Stimulated activated CD4-positive, alpha-beta T cell treated with anti-CD3 and anti-CD28 coated beads, Interleukin-15, amount 100 ng/mL, for 1 hour (primary cell): Measurements from ENCODE around the gene MEF2A.

Source experiments
- DNase-seq, 2 donors: peaks; one replicate each; pipeline ENCODE4 v3.0.0-alpha.2; 2020; ENCODE audit warnings: low read depth in 1 of 2, low spot score in 1 of 2

The MEF2A gene

DNA sequence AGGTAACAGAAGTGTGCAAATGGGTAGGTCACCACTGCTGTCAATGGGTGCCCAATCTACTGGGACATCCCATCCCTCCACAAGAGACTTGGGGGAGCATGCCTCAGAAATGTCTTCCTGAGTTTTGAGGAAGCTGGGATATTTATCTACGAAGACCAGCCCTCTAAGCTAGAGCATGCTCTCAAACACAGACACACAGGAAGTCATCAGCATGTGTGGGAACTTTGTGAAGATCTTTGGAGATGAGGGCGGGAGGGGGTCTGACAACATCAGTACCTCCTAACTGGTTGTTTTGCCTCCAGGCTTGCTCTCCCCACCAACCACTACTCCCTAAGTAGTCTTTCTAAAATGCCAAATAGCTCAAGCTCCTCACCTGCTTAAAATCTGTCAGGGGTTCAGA, 3.5 kb upstream of the MEF2A start:
- no peak for DNase-seq

DNA sequence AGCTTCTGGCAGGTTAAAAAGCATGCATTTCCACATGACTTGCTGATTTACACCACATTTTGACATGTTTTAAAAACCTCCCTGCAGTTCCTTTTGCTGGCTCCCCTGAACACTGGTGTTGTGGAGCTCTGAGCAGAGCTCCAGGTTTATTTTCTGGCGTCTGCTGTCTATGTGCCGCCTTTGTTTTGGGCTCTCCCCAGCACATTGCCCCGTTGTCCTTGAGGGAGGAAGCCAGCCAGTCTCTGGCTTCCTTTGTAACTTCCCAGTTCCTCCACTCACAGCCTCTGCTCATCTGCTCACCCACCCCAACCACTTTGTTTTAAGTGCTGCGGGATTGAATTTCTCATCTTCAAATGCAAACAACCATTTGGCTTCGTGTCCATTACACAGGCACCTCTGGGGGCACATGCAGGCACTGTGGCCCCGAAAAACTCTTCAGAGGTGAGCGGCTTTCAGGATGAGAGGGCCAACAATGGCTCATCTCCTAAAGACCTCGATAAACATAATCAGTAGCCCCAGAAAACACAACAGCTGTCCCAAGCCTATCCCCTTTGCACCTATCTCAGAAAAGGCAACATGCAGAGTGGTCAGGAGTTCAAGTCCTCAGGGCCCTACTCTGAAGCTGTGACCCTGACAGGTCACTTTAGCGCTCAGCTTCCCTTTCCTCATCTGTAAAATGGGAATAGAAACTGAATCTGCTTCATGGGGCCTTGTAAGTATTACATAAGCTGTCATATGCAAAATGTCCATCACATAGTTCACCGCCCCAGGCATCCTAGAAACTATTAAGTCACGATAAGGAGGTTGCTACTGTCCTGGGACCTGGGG, 1.3 kb upstream of the MEF2A start:
- DNase-seq: no peak

DNA sequence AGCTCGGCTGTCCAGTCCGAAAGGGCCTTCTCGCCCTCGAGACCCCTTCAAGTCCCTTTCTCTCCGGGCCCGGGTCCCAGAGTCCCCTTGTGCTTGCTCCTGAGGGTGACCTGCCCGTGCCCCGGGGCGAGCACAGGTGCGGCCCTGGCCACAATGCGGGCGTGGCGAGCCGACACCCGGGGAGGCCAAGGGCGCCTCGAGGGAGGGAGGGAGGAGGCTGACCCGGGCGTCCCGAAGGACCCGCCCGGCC, 810 bp upstream of the MEF2A start:
- DNase-seq: no peak

DNA sequence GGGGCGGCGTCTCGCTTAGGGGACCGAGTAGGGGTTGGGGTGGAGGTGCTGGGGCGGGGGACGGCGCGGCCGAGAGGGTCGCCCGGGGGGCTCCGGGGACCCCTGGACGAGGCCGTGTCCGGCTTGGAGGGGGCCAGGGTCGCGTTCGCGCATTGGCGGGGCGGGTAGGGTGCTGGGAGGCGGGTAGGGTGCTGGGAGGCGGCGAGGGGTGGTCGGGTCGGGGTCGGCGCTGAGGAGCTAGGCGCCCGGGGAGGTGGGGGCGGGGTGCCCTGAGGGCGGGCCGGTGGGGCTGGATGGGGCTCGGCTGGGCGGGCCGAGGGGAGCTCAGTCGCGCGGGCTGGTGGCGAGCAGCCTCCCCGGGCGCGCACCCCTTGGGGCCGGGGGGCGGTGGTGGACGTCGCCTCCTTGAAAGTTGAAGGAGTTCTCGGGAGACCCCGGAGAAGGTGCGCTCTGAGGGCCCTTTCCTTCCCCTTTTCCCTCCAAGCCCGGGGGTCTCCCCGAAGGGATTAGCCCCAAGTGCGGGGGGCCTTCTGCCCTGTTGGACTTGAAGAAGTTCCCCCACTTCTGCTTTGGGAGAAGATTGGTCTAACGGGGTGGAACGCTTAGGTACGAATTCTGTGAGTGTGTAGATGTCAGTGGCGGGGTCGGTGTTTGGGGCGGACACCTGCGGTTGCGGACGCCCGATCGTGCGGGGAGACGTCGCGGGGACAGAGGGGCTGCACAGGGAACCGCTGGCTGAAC, 543 bp downstream of the MEF2A start:
- no peak for DNase-seq

DNA sequence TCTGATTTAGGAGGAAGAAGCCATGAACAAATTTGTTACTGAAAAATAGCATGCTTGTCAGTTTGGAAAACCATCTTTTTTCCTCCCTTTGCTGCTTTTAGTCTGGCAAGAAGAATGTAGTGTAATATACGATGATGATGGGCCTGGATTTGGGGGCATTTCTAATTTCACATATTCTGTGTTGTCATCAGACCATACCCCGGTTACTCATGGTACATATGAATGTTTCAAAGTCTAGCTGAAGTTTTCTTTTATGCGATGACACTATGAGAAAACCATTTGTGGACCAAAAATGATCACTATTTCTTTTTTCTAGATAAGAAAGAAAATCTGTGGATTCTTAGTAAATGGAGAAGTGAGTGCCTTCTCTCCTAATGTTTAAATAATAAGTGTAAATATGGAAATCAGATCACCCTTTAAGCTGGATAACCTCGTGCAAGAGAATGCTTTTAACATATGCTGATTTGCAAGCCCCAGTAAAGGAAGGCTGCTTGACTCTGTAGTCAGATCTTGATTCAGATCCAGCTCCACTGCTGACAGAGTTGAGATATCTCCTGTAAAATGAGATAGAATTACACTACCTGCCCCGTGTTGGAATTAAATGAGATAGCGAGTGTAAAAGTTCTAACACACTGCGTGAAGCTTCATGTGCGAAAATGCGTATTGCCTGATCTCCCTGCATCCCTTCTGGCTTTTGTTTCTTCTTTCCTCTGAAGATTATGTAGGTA, 3.0 kb downstream of the MEF2A start:
- DNase-seq: no peak

DNA sequence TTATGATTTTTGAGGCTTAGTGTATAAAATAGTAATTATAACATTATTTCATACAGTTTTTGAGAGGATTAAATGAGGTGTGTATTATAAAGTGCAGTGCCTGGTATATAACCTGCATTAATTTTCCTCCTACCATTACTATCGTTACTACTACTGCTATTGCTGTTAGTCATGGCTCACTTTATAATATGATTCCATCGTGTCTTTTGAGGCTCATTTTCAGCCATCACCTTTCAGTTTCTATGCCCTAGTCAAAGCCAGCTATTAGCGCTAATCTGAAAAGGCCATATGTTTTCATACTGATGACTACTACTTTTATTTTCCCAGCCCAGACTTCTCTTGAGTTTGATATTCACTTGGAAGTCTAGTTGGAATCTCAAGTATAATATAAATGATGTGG, 5.5 kb downstream of the MEF2A start:
- no peak for DNase-seq

DNA sequence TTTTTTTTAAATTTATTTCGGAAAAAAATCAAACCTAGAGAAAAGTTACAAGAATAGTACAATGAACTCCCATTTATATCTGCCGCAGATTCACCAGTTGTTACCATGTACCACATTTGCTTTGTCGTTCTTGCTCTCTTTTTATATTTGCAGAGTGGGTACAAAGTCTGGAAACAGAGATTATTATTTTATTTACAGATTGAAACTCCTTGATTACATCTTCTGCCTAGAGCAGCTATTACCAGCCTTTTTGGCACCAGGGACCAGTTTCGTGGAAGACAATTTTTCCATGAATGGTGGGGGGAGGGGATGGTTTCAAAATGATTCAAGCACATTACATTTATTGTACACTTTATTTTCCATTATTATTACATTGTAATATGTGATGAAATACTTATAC, 8.3 kb downstream of the MEF2A start:
- no peak for DNase-seq

DNA sequence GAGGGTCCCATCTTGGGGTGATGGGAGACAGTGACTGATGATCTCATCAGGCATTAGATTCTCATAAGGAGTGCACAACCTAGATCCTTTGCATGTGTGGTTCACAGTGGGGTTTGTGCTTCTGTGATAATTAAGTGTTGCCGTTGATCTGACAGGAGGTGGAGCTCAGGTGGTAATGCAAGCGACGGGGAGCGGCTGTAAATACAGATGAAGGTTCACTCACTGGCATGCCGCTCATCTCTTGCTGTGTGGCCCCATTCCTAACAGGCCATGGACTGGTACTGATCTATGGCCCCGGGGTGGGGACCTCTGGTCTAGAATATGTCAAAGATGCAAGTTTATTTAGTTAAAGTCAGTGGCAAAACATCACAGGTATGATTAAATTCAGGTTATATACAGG, 8.7 kb downstream of the MEF2A start:
- DNase-seq: no peak

DNA sequence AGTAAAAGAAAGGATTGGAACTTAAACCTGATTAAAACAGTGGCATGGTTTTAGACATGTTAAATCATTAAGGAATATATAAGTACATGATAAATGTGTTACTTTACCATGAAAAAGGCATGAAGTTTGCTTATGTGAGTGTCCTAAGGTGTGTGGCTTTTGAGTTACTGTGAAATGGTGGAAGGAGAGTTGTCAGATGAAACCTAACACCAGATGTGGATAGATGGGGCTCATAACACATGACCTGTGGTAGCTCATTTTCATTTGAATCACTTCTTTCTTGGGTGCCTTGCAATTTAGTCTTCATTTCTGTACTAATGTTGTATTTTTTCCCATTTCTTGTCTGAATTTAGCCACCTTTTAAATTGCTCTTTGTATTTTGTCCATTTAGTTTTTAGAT, 13.0 kb downstream of the MEF2A start:
- DNase-seq: no peak

DNA sequence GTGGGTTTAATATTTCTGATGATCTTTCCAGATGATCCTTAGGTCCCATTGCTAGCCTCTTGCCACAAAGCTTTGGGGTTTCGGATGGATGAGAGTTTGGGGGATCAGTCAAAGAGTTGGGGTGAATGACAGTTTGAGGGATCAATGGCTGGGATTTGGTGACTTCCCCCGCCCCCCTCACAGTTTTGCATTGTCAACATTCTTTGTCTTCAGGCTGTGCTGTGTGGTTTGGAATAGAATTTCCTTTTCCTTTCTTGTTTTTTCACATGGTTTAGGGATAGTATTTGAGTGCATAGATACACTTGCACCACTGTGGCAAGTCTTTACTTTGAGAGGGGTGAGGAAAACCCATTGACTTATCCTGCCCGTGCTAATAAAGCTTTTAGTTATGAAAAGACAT, 14.3 kb downstream of the MEF2A start:
- no peak for DNase-seq

DNA sequence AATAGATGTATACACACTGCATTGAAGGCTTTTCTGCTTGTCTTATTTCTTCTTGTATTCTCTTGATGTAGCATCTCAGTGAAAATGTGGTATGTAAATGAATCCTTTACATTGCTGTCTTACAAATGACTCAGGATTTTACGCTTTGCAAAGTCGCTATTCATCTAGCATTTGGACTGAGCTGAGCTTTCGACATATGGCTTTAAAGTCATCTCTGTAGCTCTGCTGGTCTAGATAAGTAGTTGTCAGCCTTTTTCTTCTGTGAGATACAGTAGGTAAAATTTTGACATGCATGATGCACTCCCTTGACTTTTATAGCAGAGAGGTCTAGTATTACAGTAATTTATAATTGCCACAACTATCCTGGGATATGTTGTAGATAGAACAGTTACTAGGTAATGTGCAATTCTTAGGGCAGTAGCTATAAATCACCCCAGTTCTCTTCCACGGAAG, 16.8 kb downstream of the MEF2A start:
- DNase-seq: no peak

DNA sequence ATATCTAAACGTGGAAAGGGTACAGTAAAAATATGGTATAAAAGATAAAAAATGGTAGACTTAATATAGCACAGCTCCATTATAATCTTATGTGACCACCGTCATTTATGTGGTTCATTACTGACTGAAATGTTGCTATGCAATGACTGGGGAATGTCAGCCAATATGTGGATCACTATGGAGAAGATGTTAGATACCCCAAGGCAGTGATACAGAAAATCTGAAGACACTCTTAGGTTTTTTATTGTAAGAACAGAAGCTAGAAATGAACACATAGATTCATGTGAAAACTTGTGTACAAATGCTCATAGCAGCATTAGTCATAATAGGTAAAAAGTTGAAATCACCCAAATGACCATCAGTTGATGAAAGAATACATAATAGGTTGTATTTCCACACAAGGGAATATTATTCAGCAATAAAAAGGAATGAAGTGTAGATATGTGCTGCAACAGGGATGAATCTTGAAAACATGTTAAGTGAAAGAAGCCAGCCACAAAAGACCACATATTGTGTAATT, 18.4 kb downstream of the MEF2A start:
- no peak for DNase-seq

DNA sequence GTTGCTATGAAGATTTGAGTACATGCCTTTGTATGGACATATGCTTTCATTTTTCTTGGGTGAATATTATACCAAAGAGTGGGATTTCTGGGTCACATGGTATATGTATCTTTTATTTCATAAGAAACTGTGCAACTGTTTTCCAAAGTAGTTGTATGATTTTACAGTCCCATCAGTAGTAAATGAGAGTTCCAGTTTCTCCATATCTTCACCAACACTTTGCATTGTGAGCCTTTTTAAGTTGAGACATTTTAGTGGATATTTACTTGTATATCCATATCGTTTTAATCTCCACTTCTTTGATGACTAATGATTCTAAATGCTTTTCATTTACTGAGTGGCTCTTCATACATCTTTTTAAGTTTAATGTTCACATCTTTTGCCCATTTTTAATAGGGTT, 20.3 kb downstream of the MEF2A start:
- no peak for DNase-seq

DNA sequence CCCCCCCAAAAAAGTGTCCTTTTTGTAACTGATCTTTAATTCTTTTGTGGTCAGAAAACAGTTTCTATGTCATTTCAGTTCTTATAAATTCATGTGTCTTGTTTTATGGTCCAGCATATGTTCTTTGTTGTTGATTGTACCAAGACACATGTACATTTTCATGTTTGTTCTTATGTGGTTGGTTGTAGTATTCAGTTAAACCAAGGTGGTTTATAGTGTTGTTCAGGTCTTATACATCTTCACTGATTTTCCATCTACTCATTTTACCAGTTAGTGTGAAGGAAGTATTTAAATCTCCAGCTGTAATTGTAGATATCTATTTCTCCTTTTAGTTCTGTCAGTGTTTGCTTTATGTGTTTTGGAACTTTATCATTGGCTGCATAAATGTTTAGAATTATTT, 24.0 kb downstream of the MEF2A start:
- DNase-seq: no peak

DNA sequence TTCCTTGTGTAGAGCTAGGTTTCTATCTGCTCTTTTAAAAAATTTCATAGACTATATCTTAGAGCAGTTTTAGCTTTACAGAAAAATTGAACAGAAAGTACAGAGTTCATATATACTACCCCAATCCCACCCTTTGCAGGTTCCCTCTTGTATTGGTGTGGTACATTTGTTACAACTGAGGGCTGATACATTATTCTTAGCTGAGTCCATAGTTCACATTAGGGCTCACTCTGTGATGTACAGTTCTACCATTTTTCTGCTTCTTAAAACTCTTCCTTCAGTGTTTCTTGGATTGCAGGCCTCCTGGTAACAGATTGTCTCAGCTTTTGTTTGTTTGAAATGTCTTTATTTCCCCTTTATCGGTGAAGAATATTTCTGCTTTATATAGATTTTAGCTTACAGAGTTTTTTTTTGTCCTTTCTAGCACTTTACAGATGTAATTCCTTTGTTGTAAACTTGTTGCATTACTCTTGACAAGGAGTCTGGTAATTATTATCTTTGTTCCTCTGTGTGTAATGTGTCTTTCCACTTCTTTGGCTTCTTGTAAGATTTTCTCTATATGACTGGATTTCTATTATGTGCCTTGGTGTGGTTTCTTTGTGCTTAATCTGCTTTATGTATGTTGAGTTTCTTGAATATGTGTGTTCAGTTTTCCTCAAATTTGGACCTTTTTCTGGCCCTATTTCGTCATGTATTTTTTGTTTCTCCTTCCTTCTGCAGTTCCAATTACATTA, 25.3 kb downstream of the MEF2A start:
- DNase-seq: no peak

DNA sequence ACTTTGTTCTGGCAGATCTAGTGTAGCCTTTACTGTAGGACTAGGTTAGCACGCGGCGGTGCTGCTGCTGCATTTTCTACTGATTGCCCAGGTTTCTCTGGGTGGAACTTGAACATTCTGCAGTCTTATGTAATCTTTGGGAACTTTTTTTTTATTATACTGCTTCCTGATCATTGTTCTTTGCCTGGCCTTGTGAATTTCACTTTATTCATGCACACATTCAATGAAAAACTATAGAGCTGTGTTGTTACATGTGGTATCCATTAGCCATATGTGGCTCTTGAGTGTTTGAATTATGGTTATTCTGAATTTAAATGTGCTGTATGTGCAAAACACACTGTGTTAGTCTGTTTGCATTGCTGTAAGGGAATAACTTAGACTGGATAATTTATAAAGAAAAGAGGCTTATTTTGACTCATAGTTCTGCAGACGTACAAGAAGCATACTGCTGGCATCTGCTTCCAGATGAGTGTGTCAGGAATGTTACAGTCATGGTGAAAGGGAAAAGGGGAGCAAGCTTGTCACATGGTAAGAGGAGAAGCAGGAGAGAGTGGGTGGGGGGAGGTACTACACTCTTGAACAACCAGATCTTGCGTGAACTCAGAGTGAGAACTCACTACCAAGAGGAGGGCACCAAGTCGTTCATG, 26.5 kb downstream of the MEF2A start:
- no peak for DNase-seq

DNA sequence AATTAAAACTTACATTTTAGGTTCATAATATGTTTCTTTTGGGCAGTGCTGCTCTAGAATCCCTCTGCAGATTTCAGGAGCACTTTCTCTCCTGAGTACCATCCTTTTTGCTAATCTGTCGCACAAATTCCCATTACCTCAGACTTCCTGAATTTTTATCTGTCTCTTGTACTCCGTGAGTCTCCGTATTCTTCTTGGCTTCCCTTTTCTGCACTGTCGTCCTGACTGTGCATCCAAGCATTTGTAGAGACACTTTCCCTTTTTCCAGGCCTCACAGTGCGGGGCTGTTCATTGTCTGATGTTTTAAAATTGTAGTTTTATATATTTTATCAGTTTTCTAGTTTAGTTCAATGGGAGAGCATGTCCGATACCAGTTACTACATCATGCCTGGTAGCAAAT, 27.3 kb downstream of the MEF2A start:
- no peak for DNase-seq

DNA sequence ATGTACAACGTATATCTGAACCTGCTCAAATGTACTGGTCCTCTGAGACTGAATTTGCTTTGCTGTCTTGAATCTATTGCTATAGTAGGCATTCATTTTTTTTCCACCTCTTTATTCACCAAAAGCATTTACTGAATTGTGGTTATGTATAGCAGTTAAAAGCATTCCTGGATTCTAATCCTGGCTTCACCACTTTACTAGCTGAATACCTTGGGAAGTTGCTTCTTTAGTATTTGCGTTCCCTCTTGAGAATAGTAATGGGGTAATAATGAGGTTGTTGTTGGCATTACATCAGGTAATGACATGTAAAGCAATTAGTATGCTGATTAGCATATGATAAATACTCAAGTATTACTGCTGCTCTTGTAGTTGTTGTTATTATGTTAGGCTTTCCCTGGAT, 29.1 kb downstream of the MEF2A start:
- no peak for DNase-seq

DNA sequence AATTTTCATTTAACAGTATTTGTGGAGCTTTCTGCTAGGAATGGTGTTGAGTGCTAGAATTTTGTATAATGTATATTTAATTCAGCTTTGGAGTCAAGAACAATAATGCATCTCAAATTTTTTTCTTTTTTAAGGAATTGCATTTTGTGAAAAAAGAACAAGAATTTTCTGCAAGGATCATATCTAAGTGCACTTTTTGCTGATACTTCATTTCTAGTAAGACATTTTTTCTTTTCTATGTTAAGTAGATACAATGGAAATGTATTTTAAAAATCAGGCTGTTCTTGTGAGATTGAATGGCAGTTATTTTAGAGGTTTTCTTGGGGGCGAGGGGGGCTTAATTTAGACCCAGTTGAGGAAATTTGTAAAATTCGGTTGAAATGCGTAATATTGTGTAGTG, 32.5 kb downstream of the MEF2A start:
- no peak for DNase-seq

DNA sequence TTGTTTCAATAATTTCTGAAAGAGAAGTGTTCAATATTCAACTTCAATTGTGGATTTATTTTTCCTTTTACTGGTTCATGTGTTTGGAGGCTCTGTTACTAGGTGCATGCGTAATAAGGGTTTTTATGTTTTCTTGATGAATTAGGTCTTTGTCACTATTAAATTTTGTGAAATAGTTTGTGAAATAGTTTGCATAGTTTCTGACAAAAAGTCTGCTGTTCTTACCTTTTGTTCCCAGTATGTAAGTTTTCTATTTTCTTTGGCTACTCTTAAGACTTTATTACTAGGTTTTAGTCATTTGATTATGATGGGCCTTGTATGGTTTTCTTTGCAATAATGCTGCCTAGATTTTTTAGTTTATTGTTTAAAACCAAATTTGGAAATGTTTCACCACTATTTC, 38.0 kb downstream of the MEF2A start:
- DNase-seq: no peak

DNA sequence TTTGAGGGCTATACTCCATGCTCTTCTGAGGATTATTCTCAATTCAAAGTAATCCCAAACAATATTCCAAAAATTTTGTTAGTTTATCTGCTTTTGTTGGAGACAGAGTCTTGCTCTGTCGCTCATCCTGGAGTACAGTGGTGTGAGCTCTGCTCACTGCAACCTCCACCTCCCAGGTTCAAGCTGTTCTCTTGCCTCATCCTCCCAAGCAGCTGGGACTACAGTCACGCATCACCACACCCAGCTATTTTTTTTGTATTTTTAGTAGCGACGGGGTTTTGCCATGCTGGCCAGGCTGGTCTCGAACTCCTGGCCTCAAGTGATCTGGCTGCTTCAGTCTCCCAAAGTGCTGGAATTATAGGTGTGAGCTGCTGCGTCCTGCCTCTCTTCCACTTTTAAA, 39.1 kb downstream of the MEF2A start:
- DNase-seq: no peak
